SJSA1 (cell line): ENCODE data around the gene GDPD5. TPM values are rescaled to one million over a fixed set of nuclear protein-coding genes. Genes with fewer than 3 reads are reported as not detected.
A peak's percentile ranks its signal among the peaks of the same experiment; 100 is the strongest.

Experiments used
- DNase-seq, 2 experiments: peaks; one replicate each; pipeline ENCODE4 v3.0.0-alpha.2; 2015 to 2020; ENCODE audit warnings: low spot score in 2 of 2, low read depth in 1 of 2
- H3K27ac ChIP-seq: fragments of 250-450 bp; sonication (Bioruptor Pico); 2 replicates; pipeline ENCODE4 v1.5.1; 2020; ENCODE audit warnings: mild to moderate bottlenecking, moderate library complexity
- H3K27me3 ChIP-seq: fragments of 250-450 bp; sonication (Bioruptor Pico); replicated peaks from 2 replicates; pipeline ENCODE4 v1.5.1; 2020; ENCODE audit warnings: mild to moderate bottlenecking, moderate library complexity
- H3K36me3 ChIP-seq: fragments of 250-450 bp; sonication (Bioruptor Pico); 2 replicates; pipeline ENCODE4 v1.5.1; 2020; ENCODE audit warnings: mild to moderate bottlenecking
- H3K4me1 ChIP-seq: fragments of 250-450 bp; sonication (Bioruptor Pico); replicated peaks from 2 replicates; pipeline ENCODE4 v1.6.1; 2021; ENCODE audit warnings: mild to moderate bottlenecking
- H3K4me3 ChIP-seq: fragments of 250-450 bp; sonication (Bioruptor Pico); 2 replicates; pipeline ENCODE4 v1.5.1; 2020; ENCODE audit warnings: mild to moderate bottlenecking
- H3K9me3 ChIP-seq: fragments of 250-450 bp; sonication (Bioruptor Pico); replicated peaks from 2 replicates; pipeline ENCODE4 v1.5.1; 2020; ENCODE audit warnings: mild to moderate bottlenecking
- total RNA-seq: library from RNA; depleted of rRNA; stranded (reverse); fragments of >200 nt; shearing (Covaris generic); gene quantifications from 2 replicates; pipeline ENCODE4 v1.2.3, GENCODE V29; 2014

The GDPD5 gene
- total RNA-seq, 1 experiment from 2014 or later: 2.5 TPM

DNA sequence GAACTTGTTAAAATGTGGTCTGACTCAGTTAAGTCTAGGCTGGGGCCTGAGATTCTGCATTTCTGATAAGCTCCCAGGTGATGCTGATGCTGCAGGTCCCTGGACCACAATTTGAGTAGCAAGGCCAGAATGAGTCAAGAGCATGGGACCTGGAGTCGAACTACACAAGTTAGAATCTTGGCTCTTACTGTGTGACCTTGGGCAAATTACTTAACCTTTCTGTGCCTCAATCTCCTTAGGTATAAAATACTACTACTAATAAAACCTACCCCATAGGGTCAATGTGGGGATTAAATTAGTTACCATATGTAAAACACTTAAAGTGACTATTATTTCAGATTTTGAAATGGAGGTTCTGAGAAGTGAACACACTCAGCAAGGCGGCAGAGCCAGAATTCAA is 34.3 kb downstream of the GDPD5 start:
- H3K27me3 ChIP-seq: no peaks in the 10 kb centered on the region
- DNase-seq: no peak
- no peaks in the 10 kb centered on the region for H3K9me3 ChIP-seq
- H3K4me3 ChIP-seq: no peak overlapping the region
- H3K27ac ChIP-seq: no peak overlapping the region
- peaks cover 15% of the 10 kb centered on the region for H3K4me1 ChIP-seq
- H3K36me3 ChIP-seq: no peaks in the 10 kb centered on the region

DNA sequence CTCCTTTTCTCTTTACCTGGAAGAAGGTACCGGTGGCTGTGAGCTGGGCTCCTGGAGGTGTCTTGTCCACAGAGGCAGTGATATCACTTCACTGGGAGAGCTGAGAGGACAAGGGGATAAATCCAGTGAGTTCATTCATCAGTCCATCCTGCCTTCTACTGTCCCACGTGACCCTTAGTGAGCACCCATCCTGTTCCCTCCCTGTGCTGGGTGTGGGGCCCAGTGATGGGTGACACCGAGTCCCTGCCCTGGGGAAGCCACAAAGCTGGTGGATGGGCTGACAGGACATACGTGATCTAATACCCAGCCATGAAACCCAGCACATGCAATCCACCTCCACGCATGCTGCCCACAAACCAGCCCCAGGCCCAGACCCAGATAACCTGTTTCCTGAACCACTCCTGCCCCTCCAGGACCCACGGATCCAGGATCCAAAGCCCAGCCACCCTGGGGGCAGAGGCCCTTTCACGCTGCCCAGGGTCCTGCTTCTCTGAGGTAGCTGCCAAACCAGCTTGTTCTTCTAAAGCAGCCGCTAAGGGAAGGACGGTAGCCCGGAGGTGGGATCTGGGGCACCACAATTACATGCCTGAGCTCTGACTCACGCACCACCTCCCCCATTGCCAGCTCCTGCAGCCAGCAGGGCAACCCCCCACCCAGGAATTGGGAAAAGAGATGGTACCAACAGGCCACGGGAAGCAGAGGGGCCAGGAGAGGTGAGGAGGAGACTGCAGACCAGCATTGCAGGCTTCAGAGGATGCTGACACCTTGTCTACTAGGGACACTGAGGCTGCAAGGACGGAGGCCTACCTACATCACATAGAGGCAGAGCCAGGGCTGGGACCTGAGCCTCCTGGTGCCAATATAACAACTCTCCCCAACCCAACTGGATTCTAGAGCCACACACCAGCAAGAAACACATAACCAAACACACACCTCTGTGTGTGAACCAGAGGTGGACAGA is 35.2 kb downstream of the GDPD5 start:
- Histone ChIP-seq H3K27me3 (no peaks in the 10 kb centered on the region), H3K27ac (peak overlapping the region; percentile 49), H3K9me3 (no peaks in the 10 kb centered on the region), H3K4me1 (peaks cover 15% of the 10 kb centered on the region), H3K36me3 (no peaks in the 10 kb centered on the region), H3K4me3 (no peak overlapping the region)
- peak; percentile 40 to 67 for DNase-seq

DNA sequence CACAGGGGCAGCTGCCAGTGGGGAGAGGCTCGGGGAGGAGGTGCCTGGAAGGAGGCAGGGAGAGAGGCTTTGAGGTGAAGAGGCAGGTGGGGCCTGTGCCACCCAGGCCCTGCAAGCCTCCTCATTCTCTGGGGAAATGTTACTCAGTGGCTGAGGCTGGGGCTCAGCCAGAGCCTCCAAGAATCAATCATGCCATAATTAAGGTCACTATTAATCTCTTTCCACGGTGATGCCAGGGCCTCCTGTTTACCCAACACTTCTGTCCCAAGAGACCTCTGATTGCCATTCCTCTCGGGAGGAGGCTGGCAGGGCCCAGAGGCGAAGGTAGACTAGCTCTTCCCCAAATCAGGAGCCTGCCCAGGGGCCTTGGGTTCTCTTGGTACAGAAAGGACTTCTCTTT is 38.4 kb downstream of the GDPD5 start:
- Histone ChIP-seq H3K27ac (no peak overlapping the region), H3K9me3 (no peaks in the 10 kb centered on the region), H3K4me3 (no peak overlapping the region), H3K36me3 (no peaks in the 10 kb centered on the region), H3K27me3 (no peaks in the 10 kb centered on the region), H3K4me1 (peaks cover 15% of the 10 kb centered on the region)
- no peak for DNase-seq

DNA sequence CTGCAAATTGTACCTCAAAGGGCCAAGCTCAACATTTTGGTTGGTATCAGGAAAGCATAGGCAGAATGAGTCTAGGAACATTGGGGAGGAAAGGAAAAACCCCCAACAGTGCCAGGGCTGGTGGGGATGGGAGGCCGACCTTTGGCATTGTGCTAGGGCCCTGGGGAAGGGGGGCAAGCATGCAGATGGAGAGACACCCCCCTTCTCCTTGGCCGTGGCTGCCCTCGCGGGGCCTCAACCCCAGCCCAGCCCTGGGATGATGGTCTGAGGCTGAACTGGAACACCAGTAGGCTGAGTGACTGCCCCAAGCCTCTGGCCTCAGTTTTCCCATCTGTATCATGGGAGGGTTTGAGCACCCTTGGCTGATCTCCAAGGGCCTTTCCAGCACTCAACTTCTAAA is 40.0 kb downstream of the GDPD5 start:
- H3K36me3 ChIP-seq: no peaks in the 10 kb centered on the region
- no peak overlapping the region for H3K27ac ChIP-seq
- no peaks in the 10 kb centered on the region for H3K27me3 ChIP-seq
- peaks cover 10% of the 10 kb centered on the region for H3K4me1 ChIP-seq
- H3K4me3 ChIP-seq: no peak overlapping the region
- H3K9me3 ChIP-seq: no peaks in the 10 kb centered on the region
- no peak for DNase-seq

DNA sequence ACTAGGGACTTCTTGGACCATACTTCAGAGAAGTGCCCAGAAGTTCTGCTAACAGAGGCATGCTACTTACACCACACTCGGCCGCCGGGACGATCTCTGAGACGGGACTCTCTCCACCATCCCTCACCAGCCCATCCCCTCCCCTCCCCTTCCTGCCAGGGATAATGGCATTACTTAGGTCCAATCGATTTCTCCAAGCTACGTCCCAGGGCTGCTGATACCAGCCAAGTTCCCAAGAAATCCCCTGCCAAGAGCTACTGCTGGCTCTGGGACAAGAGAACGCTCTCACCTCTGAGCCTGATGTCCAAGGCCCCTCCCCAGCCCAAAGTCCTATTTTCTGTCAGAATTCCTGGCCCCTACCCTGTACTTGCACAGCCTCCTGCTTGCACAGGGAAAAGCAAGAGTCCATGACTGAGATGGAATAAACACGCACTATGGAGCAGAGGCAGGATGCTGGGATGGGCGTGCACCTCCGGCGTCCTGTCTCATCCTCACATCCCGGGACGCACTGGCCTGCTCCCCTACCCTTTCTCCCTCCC is 42.7 kb downstream of the GDPD5 start:
- Histone ChIP-seq H3K9me3 (no peaks in the 10 kb centered on the region), H3K4me3 (no peak overlapping the region), H3K36me3 (no peaks in the 10 kb centered on the region), H3K27ac (no peak overlapping the region), H3K27me3 (no peaks in the 10 kb centered on the region), H3K4me1 (no peaks in the 10 kb centered on the region)
- DNase-seq: no peak

DNA sequence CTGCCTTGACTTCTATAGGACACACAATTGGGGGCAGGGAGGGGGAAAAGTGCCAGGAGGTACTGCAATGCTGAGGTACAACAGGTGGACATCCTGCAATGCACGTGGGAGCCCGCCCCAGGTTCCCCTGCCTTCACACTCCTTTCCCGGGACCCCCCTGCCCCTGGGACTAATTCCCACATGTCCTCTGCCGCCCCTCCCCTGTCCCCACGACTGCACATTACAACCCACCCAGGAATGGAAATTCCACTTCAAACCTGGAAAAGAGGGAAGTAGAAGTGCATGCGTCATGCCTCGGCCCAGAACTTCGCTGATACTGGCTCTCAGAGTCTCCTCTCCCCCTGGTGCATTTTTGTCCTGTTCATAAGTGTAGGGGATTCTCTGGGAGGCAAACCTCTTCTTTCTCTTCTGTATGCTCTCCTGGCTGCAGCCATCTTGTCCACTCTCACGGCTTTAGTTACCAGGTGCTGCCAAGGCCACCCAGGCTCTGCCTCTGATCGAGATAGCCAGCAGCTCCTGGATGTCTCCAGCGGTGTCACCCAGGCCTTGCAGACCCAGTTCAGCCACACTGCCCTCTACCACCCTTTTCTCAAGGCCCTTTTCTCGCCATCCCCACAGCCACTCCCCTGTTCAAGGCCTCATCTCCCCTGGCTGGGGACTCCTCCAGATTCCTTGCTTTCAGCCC is 43.7 kb downstream of the GDPD5 start:
- Histone ChIP-seq H3K4me3 (no peak overlapping the region), H3K9me3 (no peaks in the 10 kb centered on the region), H3K27me3 (no peaks in the 10 kb centered on the region), H3K36me3 (no peaks in the 10 kb centered on the region), H3K4me1 (no peaks in the 10 kb centered on the region), H3K27ac (no peak overlapping the region)
- no peak for DNase-seq

DNA sequence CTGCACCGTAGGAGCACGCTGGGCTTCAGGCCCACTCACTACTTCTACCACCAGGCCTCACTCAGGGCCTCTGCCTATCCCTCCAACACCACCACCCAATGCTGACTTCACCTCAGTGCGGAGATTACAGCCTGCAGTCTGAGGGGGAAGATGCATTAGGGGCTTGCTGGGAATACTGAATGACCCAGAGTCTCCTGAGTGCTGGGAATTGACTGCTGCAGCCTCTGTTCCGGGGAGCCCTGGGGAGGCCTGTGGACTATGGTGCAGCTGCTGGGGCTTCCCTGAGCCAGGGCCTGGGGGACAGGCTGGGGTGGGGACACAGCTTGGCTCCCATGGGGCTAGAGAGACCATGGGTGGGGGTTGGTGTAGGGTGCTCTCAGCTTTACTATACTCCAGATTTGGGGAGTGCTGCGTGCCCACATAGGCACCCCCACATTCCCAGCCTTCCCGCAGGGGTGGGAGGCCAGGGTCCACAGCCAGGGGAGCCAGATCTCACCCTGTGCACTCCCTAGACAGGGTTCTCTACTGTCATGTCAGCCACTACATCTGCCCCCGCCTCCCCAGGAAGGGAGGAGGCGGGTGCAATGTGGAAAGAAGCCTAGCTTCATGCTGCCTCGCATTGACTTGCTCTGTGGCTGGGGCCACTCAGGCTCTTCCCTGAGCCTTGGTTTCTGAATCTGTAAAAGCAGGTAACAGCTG is 44.4 kb downstream of the GDPD5 start:
- no peak for DNase-seq
- H3K27ac ChIP-seq: no peak overlapping the region
- no peak overlapping the region for H3K4me3 ChIP-seq

DNA sequence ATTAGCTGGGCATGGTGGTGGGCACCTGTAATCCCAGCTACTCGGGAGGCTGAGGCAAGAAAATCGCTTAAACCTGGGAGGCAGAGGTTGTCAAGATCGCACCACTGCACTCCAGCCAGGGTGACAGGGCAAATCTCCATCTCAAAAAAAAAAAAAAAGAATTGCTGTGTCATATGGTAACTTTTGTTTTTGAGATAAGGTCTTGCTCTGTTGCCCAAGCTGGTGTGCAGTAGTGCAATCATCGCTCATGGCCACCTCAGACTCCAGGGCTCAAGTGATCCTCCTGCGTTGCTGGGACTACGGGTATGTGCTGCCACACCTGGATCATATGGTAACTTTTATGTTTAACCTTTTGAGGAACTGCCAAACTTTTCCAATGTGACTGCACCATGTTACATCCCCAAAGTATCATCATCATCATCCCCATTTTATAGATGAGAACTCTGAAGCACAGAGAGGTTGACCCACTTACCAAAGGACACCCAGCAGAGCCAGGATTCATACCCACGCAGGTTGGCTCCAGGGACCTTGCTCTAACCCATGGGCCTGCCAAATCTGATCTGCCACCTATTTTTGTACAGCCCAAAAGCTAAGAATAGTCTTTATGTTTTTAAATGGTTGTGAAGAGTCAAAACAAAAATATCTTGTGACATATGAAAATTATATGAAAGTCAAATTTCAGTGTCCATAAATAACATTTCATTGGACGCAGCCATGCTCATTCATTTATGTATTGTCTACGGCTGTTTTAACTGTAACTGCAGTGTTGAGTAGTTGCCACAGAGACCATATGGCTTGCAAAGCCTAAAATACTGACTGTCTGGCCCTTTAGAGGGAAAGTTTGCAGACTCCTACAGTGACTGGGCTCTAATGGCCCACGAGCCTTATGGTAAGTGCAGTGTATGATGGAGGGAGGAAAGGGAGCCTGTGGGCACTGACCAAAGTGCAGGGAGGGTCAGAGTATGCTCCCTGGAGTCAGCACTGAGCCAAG is 45.3 kb downstream of the GDPD5 start:
- Histone ChIP-seq H3K4me1 (no peaks in the 10 kb centered on the region), H3K4me3 (no peak overlapping the region), H3K27me3 (no peaks in the 10 kb centered on the region), H3K36me3 (no peaks in the 10 kb centered on the region), H3K27ac (no peak overlapping the region), H3K9me3 (no peaks in the 10 kb centered on the region)
- no peak for DNase-seq

More for the DNA sequence above, 44.4 kb downstream of the GDPD5 start:
- Histone ChIP-seq H3K4me1 (no peaks in the 10 kb centered on the region), H3K27me3 (no peaks in the 10 kb centered on the region), H3K9me3 (no peaks in the 10 kb centered on the region), H3K36me3 (no peaks in the 10 kb centered on the region)

DNA sequence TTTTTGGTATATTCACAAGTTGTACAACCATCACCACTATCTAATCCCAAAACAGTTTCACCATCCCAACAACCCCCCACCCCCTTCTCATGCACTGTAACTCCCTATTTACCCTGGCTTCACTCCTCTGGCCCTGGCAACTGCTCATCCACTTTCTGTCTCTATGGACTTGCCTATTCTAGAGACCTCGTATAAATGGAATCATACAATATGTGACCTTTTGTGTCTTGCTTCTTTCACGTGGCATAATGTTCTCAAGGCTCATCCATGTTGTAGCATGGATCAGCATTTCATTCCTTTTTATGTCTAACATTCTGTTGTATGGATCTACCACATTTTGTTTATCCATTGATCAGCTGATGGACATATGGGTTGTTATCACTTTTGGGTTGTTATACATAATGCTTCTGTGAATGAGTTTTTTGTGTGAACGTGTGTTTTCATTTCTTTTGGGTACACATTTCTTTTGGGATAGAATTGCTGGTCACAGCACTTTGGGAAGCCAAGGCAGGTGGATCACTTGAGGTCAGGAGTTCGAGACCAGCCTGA is 46.1 kb downstream of the GDPD5 start:
- no peaks in the 10 kb centered on the region for H3K27me3 ChIP-seq
- no peaks in the 10 kb centered on the region for H3K4me1 ChIP-seq
- no peak overlapping the region for H3K4me3 ChIP-seq
- no peaks in the 10 kb centered on the region for H3K9me3 ChIP-seq
- no peak for DNase-seq
- no peaks in the 10 kb centered on the region for H3K36me3 ChIP-seq
- no peak overlapping the region for H3K27ac ChIP-seq

DNA sequence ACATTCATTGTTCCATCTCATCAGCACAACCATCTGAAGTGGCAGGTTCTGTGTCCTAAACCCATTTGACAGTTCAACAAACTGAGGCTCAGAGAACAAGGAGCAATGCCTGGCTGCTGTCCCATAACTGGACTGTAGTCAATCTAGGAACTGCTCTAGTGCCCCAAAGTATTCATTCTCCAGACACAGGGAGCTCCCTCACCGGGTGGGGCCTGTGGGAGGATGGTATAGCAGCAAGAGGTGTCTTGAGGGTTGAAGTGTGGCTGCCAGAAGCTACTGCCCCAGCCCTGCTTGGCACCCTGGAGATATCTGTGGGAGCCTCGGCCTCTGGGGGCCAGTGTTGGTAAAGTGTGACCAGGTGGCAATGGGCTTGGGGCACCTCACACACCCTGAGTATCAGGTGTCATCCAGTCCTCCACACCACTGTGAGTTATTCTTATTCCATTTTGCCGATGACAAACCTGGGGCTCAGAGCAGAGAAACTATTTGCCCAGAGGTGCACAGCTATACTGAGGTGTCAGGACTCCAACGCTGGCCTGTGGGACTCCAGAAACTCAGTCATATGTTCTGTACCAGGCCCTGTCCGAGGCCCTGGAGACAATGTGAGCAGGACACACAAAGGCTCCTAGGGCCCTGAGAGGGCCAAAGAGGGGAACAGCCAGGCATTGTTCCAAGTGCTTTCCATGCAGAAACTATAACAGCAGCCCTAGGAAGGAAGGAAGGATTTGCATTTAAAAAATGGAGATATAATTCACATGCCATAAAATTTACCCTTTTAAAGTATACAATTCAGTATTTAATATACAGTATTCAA is 46.8 kb downstream of the GDPD5 start:
- H3K4me3 ChIP-seq: no peak overlapping the region
- no peaks in the 10 kb centered on the region for H3K4me1 ChIP-seq
- H3K36me3 ChIP-seq: no peaks in the 10 kb centered on the region
- H3K27ac ChIP-seq: no peak overlapping the region
- H3K27me3 ChIP-seq: no peaks in the 10 kb centered on the region
- no peaks in the 10 kb centered on the region for H3K9me3 ChIP-seq
- DNase-seq: no peak

DNA sequence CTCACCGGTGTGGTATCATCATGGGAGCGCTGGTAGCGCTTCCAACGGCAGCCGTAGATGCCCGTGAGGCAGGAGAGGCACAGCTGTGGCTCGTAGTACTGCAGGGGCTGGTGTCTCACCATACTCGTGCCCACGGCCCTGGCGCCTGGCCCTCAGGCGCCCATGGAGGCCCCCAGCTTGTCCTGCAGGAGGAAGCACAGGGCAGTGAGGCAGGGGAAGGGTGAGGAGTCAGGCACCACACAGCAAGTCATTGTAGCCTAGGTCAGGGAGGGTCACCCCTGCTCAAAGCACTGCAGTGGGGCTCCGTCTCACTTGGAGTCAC is 48.2 kb downstream of the GDPD5 start:
- Histone ChIP-seq H3K36me3 (no peaks in the 10 kb centered on the region), H3K4me1 (no peaks in the 10 kb centered on the region), H3K4me3 (no peak overlapping the region), H3K9me3 (no peaks in the 10 kb centered on the region), H3K27me3 (no peaks in the 10 kb centered on the region), H3K27ac (no peak overlapping the region)
- no peak for DNase-seq
